OCI-LY3 (cell line): ENCODE results near the gene C9orf43.

ENCODE experiments used
- CTCF ChIP-seq: fragments of 200-600, 300-600 bp; sonication (generic); IDR thresholded peaks from 2 replicates; pipeline ENCODE4 v1.5.1; 2014; ENCODE audit warnings: antibody characterized with exemption, low read length, low read depth
- EZH2phosphoT487 ChIP-seq: fragments of 200-600 bp; shearing (Covaris generic); IDR thresholded peaks from 2 replicates; pipeline ENCODE4 v1.6.1; 2018; ENCODE audit warnings: antibody characterized with exemption, mixed run types, low read depth

GRCh38 chr9:113391917-113392316, 18.6 kb upstream of the C9orf43 start:
- TF ChIP-seq CTCF (no peak), EZH2phosphoT487 (no peak)
